Fibroblast of peridontal ligament (primary cell): ENCODE results near the gene CENPO.

Experiments
- DNase-seq: peaks from one replicate; pipeline ENCODE4 v3.0.0-alpha.2; 2010; ENCODE audit errors: extremely low read depth

The CENPO gene

GRCh38 chr2:24837996-24838513 is 44.8 kb downstream of the CENPO start:
- no peak for DNase-seq

- no peak for DNase-seq
Measured at GRCh38 chr2:24838541-24838940, 45.3 kb downstream of the CENPO start.

- no peak for DNase-seq
Measured at GRCh38 chr2:24839729-24840128, 46.5 kb downstream of the CENPO start.

- DNase-seq = no peak
Measured at GRCh38 chr2:24840164-24840869, 47.1 kb downstream of the CENPO start.

GRCh38 chr2:24840962-24841945 is 48.0 kb downstream of the CENPO start:
- no peak for DNase-seq

GRCh38 chr2:24842081-24843050 is 49.1 kb downstream of the CENPO start:
- DNase-seq = no peak

- no peak for DNase-seq
Measured at GRCh38 chr2:24843330-24843860, 50.2 kb downstream of the CENPO start.

- no peak for DNase-seq
Measured at GRCh38 chr2:24844023-24844685, 50.9 kb downstream of the CENPO start.

GRCh38 chr2:24845691-24846090 is 52.5 kb downstream of the CENPO start:
- DNase-seq = no peak

- no peak for DNase-seq
Measured at GRCh38 chr2:24850944-24851343, 57.7 kb downstream of the CENPO start.

- no peak for DNase-seq
Measured at GRCh38 chr2:24852026-24852425, 58.8 kb downstream of the CENPO start.

- no peak for DNase-seq
Measured at GRCh38 chr2:24852431-24853020, 59.3 kb downstream of the CENPO start.

- DNase-seq = no peak
Measured at GRCh38 chr2:24853046-24853445, 59.8 kb downstream of the CENPO start.

- no peak for DNase-seq
Measured at GRCh38 chr2:24853996-24854395, 60.8 kb downstream of the CENPO start.

- peak; percentile 37 for DNase-seq
Measured at GRCh38 chr2:24855022-24855622, 61.9 kb downstream of the CENPO start.

GRCh38 chr2:24855726-24856125 is 62.5 kb downstream of the CENPO start:
- peak; percentile 71 for DNase-seq

GRCh38 chr2:24856791-24857211 is 63.6 kb downstream of the CENPO start:
- peak; percentile 25 for DNase-seq

GRCh38 chr2:24857746-24858145 is 64.5 kb downstream of the CENPO start:
- DNase-seq = peak; percentile 32

GRCh38 chr2:24858996-24859395 is 65.8 kb downstream of the CENPO start:
- DNase-seq = no peak
